PFSK-1 (cell line): ENCODE measurements around the gene TMPRSS11B.

Experiments used
- FOXP2 ChIP-seq: optimal IDR thresholded peaks from 2 replicates; pipeline ENCODE3; 2011; ENCODE audit warnings: borderline replicate concordance, control low read depth, inconsistent platforms; ENCODE audit not compliant: insufficient read depth; ENCODE audit errors: extremely low read length, extremely low read depth
- POLR2AphosphoS5 ChIP-seq: IDR thresholded peaks from 2 replicates; pipeline ENCODE4 v1.6.1; 2012; ENCODE audit warnings: low read depth, mild to moderate bottlenecking, control low read depth, low read length, moderate library complexity
- SIN3A ChIP-seq: IDR thresholded peaks from 2 replicates; pipeline ENCODE4 v1.6.1; 2012; ENCODE audit warnings: mild to moderate bottlenecking, low read length, moderate library complexity, borderline replicate concordance; ENCODE audit not compliant: insufficient read depth
- TAF1 ChIP-seq: IDR thresholded peaks from 2 replicates; pipeline ENCODE4 v1.6.1; 2012; ENCODE audit warnings: low read length, control low read depth, borderline replicate concordance; ENCODE audit not compliant: insufficient read depth
- TF ChIP-seq, protein P1 (sequence below), 2 experiments: IDR thresholded peaks; 2 replicates each; pipeline versions ENCODE4 v1.6.1 to v1.8.0; 2011 to 2012; ENCODE audit warnings: low read depth in 2 of 2, low read length in 2 of 2, control low read depth in 1 of 2, inconsistent platforms in 1 of 2, mild to moderate bottlenecking in 1 of 2, moderate library complexity in 1 of 2; ENCODE audit not compliant: insufficient read depth in 1 of 2

Gene TMPRSS11B

DNA sequence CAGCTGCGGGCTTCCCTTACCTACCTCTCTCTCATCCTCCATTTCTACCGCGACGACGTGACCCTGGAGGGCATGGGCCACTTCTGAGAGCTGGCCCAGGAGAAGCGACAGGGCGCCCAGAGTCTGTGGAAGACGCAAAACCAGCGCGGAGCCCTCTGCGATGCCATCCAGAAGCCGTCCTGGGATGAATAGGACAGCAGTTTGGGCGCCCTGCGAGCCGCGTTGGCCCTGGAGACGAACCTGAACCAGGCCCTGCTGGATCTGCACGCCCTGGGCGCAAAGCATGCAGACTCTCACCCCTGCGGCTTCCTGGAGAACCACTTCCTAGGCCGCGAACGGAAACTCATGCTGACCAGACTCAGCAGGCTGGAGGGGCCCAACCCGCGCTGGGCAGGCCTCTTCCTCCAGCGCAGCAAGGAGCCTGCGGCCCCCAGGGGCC is 63.1 kb downstream of the TMPRSS11B start:
- TF ChIP-seq TAF1 = no peak

DNA sequence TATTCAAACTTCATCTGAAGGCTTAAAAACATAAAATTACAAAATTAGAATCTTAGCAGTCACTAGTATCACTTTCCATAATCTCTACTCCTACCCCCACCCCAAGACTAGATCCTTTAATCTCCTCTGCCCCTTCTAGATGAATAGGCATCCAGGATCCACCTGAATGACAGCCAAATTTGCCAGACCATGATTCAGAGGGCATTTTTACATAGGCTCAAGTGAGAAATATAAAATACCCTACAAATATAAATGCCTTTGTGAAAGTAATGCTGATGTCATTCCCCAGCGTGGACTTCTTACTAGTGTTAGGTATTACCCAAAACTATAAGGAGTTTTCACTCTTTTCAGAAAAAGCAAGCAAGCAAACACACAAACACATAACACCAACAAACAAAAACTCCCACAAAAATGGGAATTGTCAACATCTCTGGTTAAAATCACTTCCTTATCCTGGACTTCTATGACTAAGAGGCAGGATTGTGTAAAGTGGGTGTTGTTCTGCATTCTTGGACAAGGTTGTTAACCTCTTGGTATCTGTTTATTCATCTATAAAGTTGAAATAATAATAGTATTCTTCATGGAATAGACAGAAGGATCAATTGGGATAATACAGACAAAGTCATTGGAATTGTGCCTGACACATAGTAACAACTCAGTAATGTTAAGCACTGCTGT is 64.5 kb downstream of the TMPRSS11B start:
- no peak for TF ChIP-seq SIN3A
- TF ChIP-seq FOXP2 = no peak
- no peak for TF ChIP-seq TAF1
- TF ChIP-seq, protein P1, sequence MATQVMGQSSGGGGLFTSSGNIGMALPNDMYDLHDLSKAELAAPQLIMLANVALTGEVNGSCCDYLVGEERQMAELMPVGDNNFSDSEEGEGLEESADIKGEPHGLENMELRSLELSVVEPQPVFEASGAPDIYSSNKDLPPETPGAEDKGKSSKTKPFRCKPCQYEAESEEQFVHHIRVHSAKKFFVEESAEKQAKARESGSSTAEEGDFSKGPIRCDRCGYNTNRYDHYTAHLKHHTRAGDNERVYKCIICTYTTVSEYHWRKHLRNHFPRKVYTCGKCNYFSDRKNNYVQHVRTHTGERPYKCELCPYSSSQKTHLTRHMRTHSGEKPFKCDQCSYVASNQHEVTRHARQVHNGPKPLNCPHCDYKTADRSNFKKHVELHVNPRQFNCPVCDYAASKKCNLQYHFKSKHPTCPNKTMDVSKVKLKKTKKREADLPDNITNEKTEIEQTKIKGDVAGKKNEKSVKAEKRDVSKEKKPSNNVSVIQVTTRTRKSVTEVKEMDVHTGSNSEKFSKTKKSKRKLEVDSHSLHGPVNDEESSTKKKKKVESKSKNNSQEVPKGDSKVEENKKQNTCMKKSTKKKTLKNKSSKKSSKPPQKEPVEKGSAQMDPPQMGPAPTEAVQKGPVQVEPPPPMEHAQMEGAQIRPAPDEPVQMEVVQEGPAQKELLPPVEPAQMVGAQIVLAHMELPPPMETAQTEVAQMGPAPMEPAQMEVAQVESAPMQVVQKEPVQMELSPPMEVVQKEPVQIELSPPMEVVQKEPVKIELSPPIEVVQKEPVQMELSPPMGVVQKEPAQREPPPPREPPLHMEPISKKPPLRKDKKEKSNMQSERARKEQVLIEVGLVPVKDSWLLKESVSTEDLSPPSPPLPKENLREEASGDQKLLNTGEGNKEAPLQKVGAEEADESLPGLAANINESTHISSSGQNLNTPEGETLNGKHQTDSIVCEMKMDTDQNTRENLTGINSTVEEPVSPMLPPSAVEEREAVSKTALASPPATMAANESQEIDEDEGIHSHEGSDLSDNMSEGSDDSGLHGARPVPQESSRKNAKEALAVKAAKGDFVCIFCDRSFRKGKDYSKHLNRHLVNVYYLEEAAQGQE (IDR thresholded peaks at IDR 0.05; ENCODE audit: insufficient read depth in 1 of 2, low read depth in 2 of 2, low read length in 2 of 2) = no peak
- no peak for TF ChIP-seq POLR2AphosphoS5

DNA sequence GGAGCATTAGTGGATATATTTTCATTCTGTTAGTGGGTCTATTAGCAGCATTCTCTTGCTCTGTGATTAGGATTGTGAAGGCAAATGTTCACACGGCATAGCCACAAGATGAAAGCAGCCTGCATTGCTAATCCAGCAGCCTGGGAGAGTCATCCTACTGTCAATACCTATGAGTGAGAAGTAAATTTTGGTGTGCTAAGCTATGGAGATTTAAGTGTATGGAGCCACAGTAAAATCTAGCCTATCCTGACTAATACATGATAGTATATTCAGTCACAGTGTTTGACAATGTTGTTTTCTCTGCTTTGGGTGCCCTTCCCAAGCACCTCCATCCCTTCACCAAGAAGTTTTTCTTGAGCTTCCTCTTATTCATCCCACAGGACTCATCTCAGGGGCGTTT is 68.6 kb downstream of the TMPRSS11B start:
- no peak for TF ChIP-seq SIN3A
- TF ChIP-seq, protein P1 (IDR thresholded peaks at IDR 0.05; ENCODE audit: insufficient read depth in 1 of 2, low read depth in 2 of 2, low read length in 2 of 2) = no peak
- TF ChIP-seq POLR2AphosphoS5 = no peak
- no peak for TF ChIP-seq TAF1
- TF ChIP-seq FOXP2 = no peak
